ENCODE measurements around the gene STX8. TPM values are rescaled to one million over a fixed set of nuclear protein-coding genes. Genes with fewer than 3 reads are reported as not detected.
A peak's percentile ranks its signal among the peaks of the same experiment; 100 is the strongest.

Gene STX8
- total RNA-seq, 1 donor from 2014 or later = 50.6 TPM

- Mint-ChIP-seq H3K9me3 (ENCODE audit: low read depth) (peaks cover 8% of the 10 kb centered on the region), H3K27me3 (ENCODE audit: low read depth) (no peaks in the 10 kb centered on the region), H3K36me3 (ENCODE audit: low read depth) (peaks cover 2% of the 10 kb centered on the region), H3K4me3 (ENCODE audit: unreplicated experiment) (no peak overlapping the region), H3K4me1 (ENCODE audit: low read depth) (peaks cover 22% of the 10 kb centered on the region), H3K27ac (ENCODE audit: unreplicated experiment) (no peak overlapping the region)
- TF ChIP-seq CTCF (IDR thresholded peaks at IDR 0.05) = no peak
- DNase-seq (ENCODE audit: low spot score) = no peak
These were observed 161.1 kb downstream of the STX8 start for GRCh38 chr17:9414471-9414870.

- H3K27ac Mint-ChIP-seq (ENCODE audit: unreplicated experiment) = no peak overlapping the region
- no peaks in the 10 kb centered on the region for H3K36me3 Mint-ChIP-seq (ENCODE audit: low read depth)
- peaks cover 3% of the 10 kb centered on the region for H3K9me3 Mint-ChIP-seq (ENCODE audit: low read depth)
- no peaks in the 10 kb centered on the region for H3K27me3 Mint-ChIP-seq (ENCODE audit: low read depth)
- no peak for DNase-seq (ENCODE audit: low spot score)
- peaks cover 33% of the 10 kb centered on the region for H3K4me1 Mint-ChIP-seq (ENCODE audit: low read depth)
- TF ChIP-seq CTCF (IDR thresholded peaks at IDR 0.05) = no peak
- no peak overlapping the region for H3K4me3 Mint-ChIP-seq (ENCODE audit: unreplicated experiment)
These were observed 164.9 kb downstream of the STX8 start for GRCh38 chr17:9410737-9411136.

- no peak overlapping the region for H3K27ac Mint-ChIP-seq (ENCODE audit: unreplicated experiment)
- no peak for TF ChIP-seq CTCF (IDR thresholded peaks at IDR 0.05)
- no peaks in the 10 kb centered on the region for H3K27me3 Mint-ChIP-seq (ENCODE audit: low read depth)
- DNase-seq (ENCODE audit: low spot score) = no peak
- H3K4me1 Mint-ChIP-seq (ENCODE audit: low read depth) = peaks cover 33% of the 10 kb centered on the region
- H3K36me3 Mint-ChIP-seq (ENCODE audit: low read depth) = no peaks in the 10 kb centered on the region
- H3K4me3 Mint-ChIP-seq (ENCODE audit: unreplicated experiment) = no peak overlapping the region
- H3K9me3 Mint-ChIP-seq (ENCODE audit: low read depth) = peaks cover 3% of the 10 kb centered on the region
These were observed 165.3 kb downstream of the STX8 start for GRCh38 chr17:9410301-9410700.

GRCh38 chr17:9409878-9410277 is 165.7 kb downstream of the STX8 start:
- no peak for TF ChIP-seq CTCF (IDR thresholded peaks at IDR 0.05)
- peaks cover 3% of the 10 kb centered on the region for H3K9me3 Mint-ChIP-seq (ENCODE audit: low read depth)
- no peak for DNase-seq (ENCODE audit: low spot score)
- H3K4me1 Mint-ChIP-seq (ENCODE audit: low read depth) = peaks cover 33% of the 10 kb centered on the region
- H3K27ac Mint-ChIP-seq (ENCODE audit: unreplicated experiment) = peak overlapping the region; percentile 14
- no peak overlapping the region for H3K4me3 Mint-ChIP-seq (ENCODE audit: unreplicated experiment)
- H3K36me3 Mint-ChIP-seq (ENCODE audit: low read depth) = peaks cover under 1% of the 10 kb centered on the region
- H3K27me3 Mint-ChIP-seq (ENCODE audit: low read depth) = no peaks in the 10 kb centered on the region

GRCh38 chr17:9408868-9409829 is 166.5 kb downstream of the STX8 start:
- H3K9me3 Mint-ChIP-seq (ENCODE audit: low read depth) = peaks cover 2% of the 10 kb centered on the region
- H3K27ac Mint-ChIP-seq (ENCODE audit: unreplicated experiment) = peak overlapping the region; percentile 42
- no peak for DNase-seq (ENCODE audit: low spot score)
- no peaks in the 10 kb centered on the region for H3K27me3 Mint-ChIP-seq (ENCODE audit: low read depth)
- peaks cover 3% of the 10 kb centered on the region for H3K36me3 Mint-ChIP-seq (ENCODE audit: low read depth)
- peaks cover 33% of the 10 kb centered on the region for H3K4me1 Mint-ChIP-seq (ENCODE audit: low read depth)
- no peak for TF ChIP-seq CTCF (IDR thresholded peaks at IDR 0.05)
- H3K4me3 Mint-ChIP-seq (ENCODE audit: unreplicated experiment) = no peak overlapping the region
